GM12865 (cell line): ENCODE measurements around the gene APBB1IP.
A peak's percentile ranks its signal among the peaks of the same experiment; 100 is the strongest.

Experiments
- DNase-seq: peaks from one replicate; pipeline ENCODE4 v3.0.0; 2010; ENCODE audit warnings: low read depth
- H3K4me3 ChIP-seq: 2 replicates; pipeline ENCODE4 v1.5.1; 2011; ENCODE audit warnings: mild to moderate bottlenecking, low read depth, low read length, control low read depth
- TF ChIP-seq, protein P1 (sequence below): IDR thresholded peaks from 2 replicates; pipeline ENCODE4 v1.5.1; 2011; ENCODE audit warnings: low read length, control low read depth, low read depth, inconsistent platforms; ENCODE audit not compliant: insufficient read depth; ENCODE audit errors: missing control alignments

Gene APBB1IP

DNA sequence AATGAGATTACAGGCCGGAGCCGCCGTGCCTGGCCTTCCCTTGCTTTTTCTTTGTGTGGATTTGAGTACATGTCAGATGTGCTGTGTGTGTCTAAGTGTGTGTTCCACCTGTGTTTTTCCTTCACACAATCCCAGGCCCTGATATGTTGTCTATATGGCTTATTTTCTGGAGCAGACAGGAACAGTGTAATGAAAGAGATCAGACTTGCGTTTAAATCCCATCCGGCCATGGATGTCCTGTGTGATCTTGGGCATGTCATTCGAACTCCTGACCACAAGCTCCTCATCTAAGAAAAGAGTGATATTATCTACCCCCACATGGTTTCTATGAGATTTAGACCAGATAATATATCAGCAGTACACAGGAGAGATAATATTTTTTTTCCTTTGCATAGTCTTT is 37.2 kb downstream of the APBB1IP start:
- no peak for DNase-seq
- TF ChIP-seq, protein P1, sequence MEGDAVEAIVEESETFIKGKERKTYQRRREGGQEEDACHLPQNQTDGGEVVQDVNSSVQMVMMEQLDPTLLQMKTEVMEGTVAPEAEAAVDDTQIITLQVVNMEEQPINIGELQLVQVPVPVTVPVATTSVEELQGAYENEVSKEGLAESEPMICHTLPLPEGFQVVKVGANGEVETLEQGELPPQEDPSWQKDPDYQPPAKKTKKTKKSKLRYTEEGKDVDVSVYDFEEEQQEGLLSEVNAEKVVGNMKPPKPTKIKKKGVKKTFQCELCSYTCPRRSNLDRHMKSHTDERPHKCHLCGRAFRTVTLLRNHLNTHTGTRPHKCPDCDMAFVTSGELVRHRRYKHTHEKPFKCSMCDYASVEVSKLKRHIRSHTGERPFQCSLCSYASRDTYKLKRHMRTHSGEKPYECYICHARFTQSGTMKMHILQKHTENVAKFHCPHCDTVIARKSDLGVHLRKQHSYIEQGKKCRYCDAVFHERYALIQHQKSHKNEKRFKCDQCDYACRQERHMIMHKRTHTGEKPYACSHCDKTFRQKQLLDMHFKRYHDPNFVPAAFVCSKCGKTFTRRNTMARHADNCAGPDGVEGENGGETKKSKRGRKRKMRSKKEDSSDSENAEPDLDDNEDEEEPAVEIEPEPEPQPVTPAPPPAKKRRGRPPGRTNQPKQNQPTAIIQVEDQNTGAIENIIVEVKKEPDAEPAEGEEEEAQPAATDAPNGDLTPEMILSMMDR, result no peak
- H3K4me3 ChIP-seq, result no peak overlapping the region

DNA sequence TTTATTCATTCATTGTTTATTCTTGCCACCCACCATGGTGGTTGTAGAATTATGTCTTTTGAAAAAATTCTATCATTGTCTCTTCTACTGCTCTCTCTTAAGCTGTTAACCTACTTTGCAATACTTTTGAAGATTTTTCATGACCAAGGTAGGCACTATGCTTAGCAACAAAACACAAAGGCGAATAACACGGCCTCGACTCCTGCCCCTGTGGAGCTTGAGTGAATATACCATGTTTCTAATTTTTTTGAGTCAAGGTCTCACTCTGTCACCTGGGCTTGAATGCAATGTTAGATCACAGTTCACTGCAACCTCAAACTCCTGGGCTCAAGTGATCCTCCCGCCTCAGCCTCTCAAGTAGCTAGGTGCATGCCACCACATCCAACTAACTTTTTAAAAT is 39.4 kb downstream of the APBB1IP start:
- DNase-seq, result no peak
- TF ChIP-seq, protein P1, result no peak
- no peak overlapping the region for H3K4me3 ChIP-seq

- TF ChIP-seq, protein P1, result no peak
- no peak overlapping the region for H3K4me3 ChIP-seq
- no peak for DNase-seq
Observed at GRCh38 chr10:26478061-26478460, 39.9 kb downstream of the APBB1IP start.

DNA sequence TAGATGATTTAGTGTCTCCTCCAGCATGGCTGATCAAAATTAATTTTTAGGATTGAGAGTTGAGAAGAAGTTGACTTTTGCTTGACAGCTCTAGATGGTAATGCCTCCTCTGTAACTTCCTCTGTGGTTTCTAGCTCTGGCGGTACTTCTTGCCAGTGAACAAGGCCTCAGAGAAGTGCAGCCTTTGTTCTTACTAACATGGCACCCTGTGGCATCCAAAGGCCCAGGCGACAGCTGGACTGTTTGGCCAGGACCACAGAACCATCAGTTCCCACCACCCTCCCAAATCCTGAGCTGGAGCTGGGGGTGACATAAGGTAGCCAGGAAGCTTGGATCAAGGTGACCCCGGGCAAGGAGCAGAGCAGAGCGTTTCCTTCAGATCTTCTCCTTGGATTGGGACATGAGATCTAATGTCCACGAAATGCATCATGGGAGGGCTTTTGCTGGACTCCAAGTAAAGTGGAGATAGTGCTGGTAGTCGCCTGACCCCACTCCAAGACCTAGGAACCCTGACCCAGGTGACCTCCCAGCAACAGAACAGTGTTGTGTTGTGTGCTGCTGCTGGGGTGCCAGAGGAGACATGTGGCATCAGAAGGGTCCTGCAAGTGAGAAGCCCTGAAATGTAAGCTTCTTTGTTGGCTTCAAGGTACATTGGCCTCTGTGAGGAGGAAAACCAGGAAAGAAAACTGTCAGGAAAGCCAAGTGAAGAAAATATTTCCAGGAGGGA is 41.8 kb downstream of the APBB1IP start:
- peak; percentile 66 for DNase-seq
- TF ChIP-seq, protein P1, result no peak
- H3K4me3 ChIP-seq, result no peak overlapping the region

GRCh38 chr10:26481315-26481692 is 43.2 kb downstream of the APBB1IP start:
- DNase-seq, result no peak
- TF ChIP-seq, protein P1, result peak; percentile 1
- H3K4me3 ChIP-seq, result no peak overlapping the region

GRCh38 chr10:26481914-26482550 is 43.9 kb downstream of the APBB1IP start:
- TF ChIP-seq, protein P1, result no peak
- DNase-seq, result peak; percentile 67
- H3K4me3 ChIP-seq, result no peak overlapping the region

GRCh38 chr10:26483554-26483953 is 45.4 kb downstream of the APBB1IP start:
- H3K4me3 ChIP-seq, result no peak overlapping the region
- DNase-seq, result no peak
- TF ChIP-seq, protein P1, result no peak
